Kidney (tissue), 14 donors: ENCODE results near the gene MNX1. TPM values are rescaled to one million over a fixed set of nuclear protein-coding genes. Genes with fewer than 3 reads are reported as not detected.

Source experiments
- DNase-seq, 5 donors: peaks; one replicate each; pipeline ENCODE4 v3.0.0-alpha.2; 2013 to 2020
- FAIRE-seq: peaks from 2 replicates; lab custom pipeline; 2012; peaks lifted over from hg19 to GRCh38; lab: Jason Lieb, UNC
- H3K27ac ChIP-seq, 2 donors: one replicate each; pipeline ENCODE4 v1.7.0; 2013; ENCODE audit warnings: low read depth in 2 of 2, low read length in 2 of 2, inconsistent platforms in 1 of 2
- H3K27me3 ChIP-seq: one replicate; pipeline ENCODE4 v1.7.1; 2013; ENCODE audit warnings: low read length, inconsistent platforms; ENCODE audit not compliant: control insufficient read depth, insufficient read depth
- H3K36me3 ChIP-seq, 3 donors: one replicate each; pipeline versions ENCODE4 v1.7.0 to v1.7.1; 2013; ENCODE audit warnings: low read length in 3 of 3, control low read depth in 1 of 3, inconsistent platforms in 1 of 3; ENCODE audit not compliant: insufficient read depth in 3 of 3, control insufficient read depth in 2 of 3
- H3K4me1 ChIP-seq, 3 donors: one replicate each; pipeline versions ENCODE4 v1.7.0 to v1.7.1; 2013; ENCODE audit warnings: low read length in 3 of 3, inconsistent platforms in 1 of 3, low read depth in 1 of 3; ENCODE audit not compliant: control insufficient read depth in 2 of 3, insufficient read depth in 2 of 3
- H3K4me3 ChIP-seq, 3 donors: one replicate each; pipeline versions ENCODE4 v1.7.0 to v1.8.1; 2013; ENCODE audit warnings: low read length in 3 of 3, control low read depth in 1 of 3, inconsistent platforms in 1 of 3
- H3K9ac ChIP-seq, 3 donors: one replicate each; pipeline versions ENCODE4 v1.7.0 to v1.7.1; 2013; ENCODE audit warnings: low read length in 3 of 3, control low read depth in 1 of 3, inconsistent platforms in 1 of 3
- H3K9me3 ChIP-seq, 3 donors: one replicate each; pipeline versions ENCODE4 v1.7.0 to v1.7.1; 2013; ENCODE audit warnings: low read length in 3 of 3, control low read depth in 1 of 3, inconsistent platforms in 1 of 3; ENCODE audit not compliant: control insufficient read depth in 2 of 3, insufficient read depth in 1 of 3
- CTCF ChIP-seq: IDR thresholded peaks from 3 replicates; pipeline ENCODE4 v1.5.1; 2012; ENCODE audit warnings: mild to moderate bottlenecking, moderate library complexity, borderline replicate concordance; ENCODE audit not compliant: insufficient read depth; ENCODE audit errors: extremely low read depth
- intact Hi-C: fragments of 100-400 bp; cut with DNase I; formaldehyde crosslinking; loops from one replicate; pipeline ENCODE4 v1.11.1; 2022
- polyA plus RNA-seq: library from polyadenylated mRNA; stranded (reverse); fragments of 350-450 nt; fragmentation: Illumina TruSeq; extraction: RNeasy Lipid Tissue Mini Kit (QIAGEN cat#74804); gene quantifications from one replicate; pipeline ENCODE4 v1.2.3, GENCODE V29; 2014; ENCODE audit warnings: low read depth, low replicate concordance; ENCODE audit not compliant: insufficient read depth
- total RNA-seq: library from RNA; stranded (reverse); fragmentation: NEBNext Ultra II Directional; extraction: Animal tissue kit (Norgen Biotek cat#: 25700); gene quantifications from one replicate; pipeline ENCODE4 v1.2.1, GENCODE V29; 2021
- donor health status: control.
- donor health status: control.
- donor health status: control.
- donor health status: control.
- donor health status: control.
- donor health status: DM: yes; HTN: yes; CAD: no.
- donor health status: Normal renal cell carcinoma (clear cell type).

Gene MNX1
- total and polyA plus RNA-seq, 2 donors from 2014 or later: 1.1 TPM; not detected in 1

- Histone ChIP-seq H3K4me1 (peaks cover 0 to 5% (median 0%) of the 10 kb centered on the region in 3 donors), H3K27ac (no peak overlapping the region), H3K36me3 (no peaks in the 10 kb centered on the region), H3K27me3 (peaks cover 57% of the 10 kb centered on the region), H3K9me3 (no peaks in the 10 kb centered on the region), H3K4me3 (no peak overlapping the region), H3K9ac (no peak overlapping the region)
- TF ChIP-seq CTCF: no peak
- FAIRE-seq: no peak
- intact Hi-C loops: no loop called here
- DNase-seq: peak in 1 of 5 donors; percentile 14
Observed at GRCh38 chr7:157004521-157005455, 5.7 kb downstream of the MNX1 start.

DNA sequence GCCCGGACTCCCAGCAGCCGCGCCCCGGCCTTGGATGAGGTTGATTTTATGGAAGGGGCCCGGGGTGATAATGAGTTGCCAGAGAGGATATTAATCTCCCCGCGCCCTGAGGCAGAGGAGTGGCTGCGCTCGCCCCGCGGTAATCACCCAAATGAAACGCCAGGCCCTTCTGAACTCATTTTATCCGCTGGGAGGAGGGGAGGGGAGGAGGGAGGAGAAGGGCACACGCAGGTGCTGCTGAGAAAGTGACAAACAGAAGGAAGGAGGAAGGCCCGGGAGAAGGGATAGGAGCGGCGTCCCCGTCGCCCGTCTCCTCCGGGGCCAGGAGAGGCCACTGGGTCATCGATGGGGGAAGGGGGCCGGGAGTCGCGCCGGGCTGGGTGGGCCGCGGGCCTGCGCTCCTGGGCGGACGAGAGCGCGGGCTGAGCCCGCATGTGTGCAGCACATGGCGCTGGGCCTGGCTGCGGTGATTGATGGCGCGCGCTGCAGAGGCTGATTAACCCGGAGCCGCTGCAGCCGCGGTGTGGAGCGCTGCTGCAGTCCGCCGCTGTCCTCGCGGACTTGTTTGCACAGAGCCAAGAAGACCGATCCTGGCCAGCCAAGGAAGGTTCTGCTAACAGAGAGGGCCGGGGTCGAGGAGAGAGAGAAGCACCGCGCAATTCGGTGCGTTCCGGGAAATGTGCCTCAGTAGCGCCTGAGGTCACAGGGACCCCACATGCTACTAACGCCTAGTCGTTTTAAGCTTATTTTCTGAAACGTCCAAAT, 6.5 kb downstream of the MNX1 start:
- H3K4me3 ChIP-seq: no peak overlapping the region
- no peaks in the 10 kb centered on the region for H3K9me3 ChIP-seq
- no peak for TF ChIP-seq CTCF
- FAIRE-seq (no peak), DNase-seq (peak in 3 of 5 donors; percentile 58 to 69 (median 62))
- no peak overlapping the region for H3K9ac ChIP-seq
- intact Hi-C loops: no loop called here
- H3K27ac ChIP-seq: no peak overlapping the region
- H3K36me3 ChIP-seq: no peaks in the 10 kb centered on the region
- peaks cover 61% of the 10 kb centered on the region for H3K27me3 ChIP-seq
- peaks cover 0 to 2% (median 0%) of the 10 kb centered on the region in 3 donors for H3K4me1 ChIP-seq

GRCh38 chr7:157003445-157003755, 7.1 kb downstream of the MNX1 start:
- Histone ChIP-seq H3K9me3 (no peaks in the 10 kb centered on the region), H3K27ac (no peak overlapping the region), H3K36me3 (no peaks in the 10 kb centered on the region), H3K4me3 (no peak overlapping the region), H3K9ac (no peak overlapping the region), H3K27me3 (peaks cover 64% of the 10 kb centered on the region), H3K4me1 (peaks cover 0 to 2% (median 0%) of the 10 kb centered on the region in 3 donors)
- FAIRE-seq (no peak), DNase-seq (no peak)
- intact Hi-C loops: no loop called here
- TF ChIP-seq CTCF: no peak
